GM12878 (cell line): ENCODE measurements around the gene SLC25A36. TPM values are rescaled to one million over a fixed set of nuclear protein-coding genes. Genes with fewer than 3 reads are reported as not detected.

Experiments used
- ATAC-seq: fragments of 200-7000 bp; cut with Tn5 transposase; 3 replicates; pipeline ENCODE4 v1.9.1; 2020; ENCODE audit warnings: mild to moderate bottlenecking, moderate library complexity
- BruUV-seq: library from RNA; stranded (reverse); fragments of 400-500 nt; replicated peaks from 2 replicates; lab custom pipeline; 2021; lab: Mats Ljungman, UMichigan
- CTCF ChIA-PET: fragments of 300-600 bp; sonication (Branson Sonifier 250); formaldehyde crosslinking; extraction: SDS; loops from one replicate; lab custom pipeline; 2021; ENCODE audit warnings: inconsistent platforms; lab: Yijun Ruan, JAX
- POLR2A ChIA-PET: fragments of 350-600 bp; formaldehyde crosslinking; extraction: SDS; loops from one replicate; lab custom pipeline; 2021; ENCODE audit warnings: inconsistent platforms; lab: Charles Lee
- RAD21 ChIA-PET: fragments of 300-600 bp; sonication (Branson Sonifier 250); formaldehyde crosslinking; loops from one replicate; lab custom pipeline; 2023; ENCODE audit warnings: antibody characterized with exemption; ENCODE audit not compliant: unreplicated experiment; lab: Charles Lee
- SMC1A ChIA-PET: fragments of 300-600 bp; sonication (Branson Sonifier 250); formaldehyde crosslinking; loops from one replicate; lab custom pipeline; 2023; ENCODE audit not compliant: unreplicated experiment, uncharacterized antibody; lab: Charles Lee
- DNase-seq: peaks from one replicate; pipeline ENCODE4 v3.0.0-alpha.2; 2011; ENCODE audit warnings: low read depth, low spot score
- FAIRE-seq: peaks from 3 replicates; lab custom pipeline; 2011; peaks lifted over from hg19 to GRCh38; lab: Jason Lieb, UNC
- H2AFZ ChIP-seq: 2 replicates; pipeline ENCODE4 v1.6.0; 2011; ENCODE audit warnings: low read depth, low read length, control low read depth; ENCODE audit not compliant: control insufficient read depth
- H3K27ac ChIP-seq: 2 replicates; pipeline ENCODE4 v1.5.1; 2011; ENCODE audit warnings: control low read depth; ENCODE audit not compliant: control insufficient read depth, insufficient read depth
- H3K27me3 ChIP-seq, 2 experiments: replicated peaks in 1 of 2; 2 replicates each; pipeline versions ENCODE4 v1.6.0 to v1.6.1; 2011; ENCODE audit warnings: low read length in 1 of 2; ENCODE audit not compliant: control insufficient read depth in 2 of 2, insufficient read depth in 2 of 2
- H3K36me3 ChIP-seq, 2 experiments: 2 replicates each; pipeline ENCODE4 v1.5.1; 2011; ENCODE audit warnings: low read length in 1 of 2; ENCODE audit not compliant: control insufficient read depth in 2 of 2, insufficient read depth in 2 of 2
- H3K4me1 ChIP-seq: 2 replicates; pipeline ENCODE4 v1.6.1; 2011; ENCODE audit warnings: mild to moderate bottlenecking, low read length, moderate library complexity, mixed read lengths; ENCODE audit not compliant: control insufficient read depth, insufficient read depth
- H3K4me2 ChIP-seq: 2 replicates; pipeline ENCODE4 v1.6.0; 2011; ENCODE audit warnings: control low read depth; ENCODE audit not compliant: control insufficient read depth, insufficient read depth
- H3K4me3 ChIP-seq: fragments of 200-600 bp; sonication (generic); 2 replicates; pipeline ENCODE4 v1.5.1; 2016
- H3K79me2 ChIP-seq: 2 replicates; pipeline ENCODE4 v1.6.0; 2011; ENCODE audit warnings: low read length; ENCODE audit not compliant: control insufficient read depth, insufficient read depth
- H3K9ac ChIP-seq: 2 replicates; pipeline ENCODE4 v1.8.0; 2011; ENCODE audit warnings: low read length, control low read depth, mixed read lengths; ENCODE audit not compliant: control insufficient read depth, insufficient read depth
- H3K9me3 ChIP-seq: replicated peaks from 3 replicates; pipeline ENCODE4 v1.5.1; 2011; ENCODE audit warnings: mild to moderate bottlenecking, low read length; ENCODE audit not compliant: control insufficient read depth, insufficient read depth
- H4K20me1 ChIP-seq: 2 replicates; pipeline ENCODE4 v1.6.0; 2011; ENCODE audit not compliant: control insufficient read depth, insufficient read depth
- ASH2L ChIP-seq: fragments of 300-600, 200-600 bp; sonication (generic); IDR thresholded peaks from 2 replicates; pipeline ENCODE4 v1.6.1; 2017; ENCODE audit warnings: low read depth, mild to moderate bottlenecking, borderline replicate concordance
- CEBPB ChIP-seq, 2 experiments: fragments of 150-350 bp in 1 of 2; IDR thresholded peaks; 2 replicates each; pipeline ENCODE4 v1.6.1; 2012 to 2014; ENCODE audit warnings: low read depth in 2 of 2, low read length in 2 of 2, borderline replicate concordance in 1 of 2, inconsistent platforms in 1 of 2
- KDM1A ChIP-seq: fragments of 200-600 bp; sonication (generic); IDR thresholded peaks from 2 replicates; pipeline ENCODE4 v1.6.1; 2016; ENCODE audit warnings: borderline replicate concordance
- RB1 ChIP-seq: fragments of 450-650 bp; formaldehyde crosslinking; IDR thresholded peaks from 2 replicates; pipeline ENCODE4 v1.6.1; 2017; ENCODE audit warnings: mild to moderate bottlenecking, borderline replicate concordance
- RFX5 ChIP-seq: IDR thresholded peaks from 2 replicates; pipeline ENCODE4 v1.6.1; 2011; ENCODE audit warnings: low read depth, low read length, improper control_type of control experiment
- RUNX3 ChIP-seq: IDR thresholded peaks from 2 replicates; pipeline ENCODE4 v1.6.1; 2012; ENCODE audit warnings: low read length, inconsistent platforms
- SIN3A ChIP-seq: IDR thresholded peaks from 2 replicates; pipeline ENCODE4 v1.6.1; 2012; ENCODE audit warnings: low read depth, low read length, improper control_type of control experiment
- YY1 ChIP-seq: IDR thresholded peaks from 2 replicates; pipeline ENCODE4 v1.6.1; 2011; ENCODE audit warnings: low read depth, mild to moderate bottlenecking, low read length
- ZNF207 ChIP-seq: fragments of 450-650 bp; IDR thresholded peaks from 2 replicates; pipeline ENCODE4 v1.6.1; 2014; ENCODE audit warnings: antibody characterized with exemption, mild to moderate bottlenecking, borderline replicate concordance
- ZNF217 ChIP-seq: fragments of 450-650 bp; IDR thresholded peaks from 2 replicates; pipeline ENCODE4 v1.6.1; 2017; ENCODE audit warnings: antibody characterized with exemption, mild to moderate bottlenecking
- ZNF274 ChIP-seq: IDR thresholded peaks from one replicate; pipeline ENCODE4 v1.8.0; 2011; ENCODE audit not compliant: insufficient read length, insufficient read depth
- WGBS: methylation state at CpG from one replicate; pipeline ENCODE4 v1.1.6; 2016; ENCODE audit warnings: low lambda C conversion rate; ENCODE audit not compliant: insufficient replicate concordance, insufficient coverage; ENCODE audit errors: missing lambda C conversion rate; 5-methylcytosine and 5-hydroxymethylcytosine counted together
- in situ Hi-C: fragments of 300-500 bp; cut with MboI; formaldehyde crosslinking; loops from 9 replicates; pipeline ENCODE4 v1.14.3; 2018; ENCODE audit warnings: mixed read lengths
- intact Hi-C: fragments of 100-400 bp; cut with micrococcal nuclease; formaldehyde crosslinking; loops from one replicate; pipeline ENCODE4 v1.14.2; 2022; ENCODE audit not compliant: unreplicated experiment
- polyA plus RNA-seq, 11 experiments: library from polyadenylated mRNA; depleted of rRNA in 4 of 11; unstranded in 6 of 11; stranded (reverse) in 5 of 11; fragments of >200 nt; fragmentation: Nextera tagmentation in 4 of 11; fragmentation: Illumina TruSeq in 1 of 11; extraction: Ambion mirVana in 4 of 11; extraction: Trizol in 1 of 11; gene quantifications; 1 replicate in 1 of 11; 2 replicates in 10 of 11; pipeline versions ENCODE4 v1.2.1 to v1.2.3, GENCODE V29; 2011 to 2016; ENCODE audit warnings: inconsistent platforms in 2 of 11, missing spikeins in 2 of 11, low read depth in 1 of 11
- total RNA-seq, 4 experiments: library from RNA; depleted of rRNA in 3 of 4; stranded (reverse); fragments of >200 nt in 3 of 4; fragmentation: Illumina TruSeq in 1 of 4; extraction: Trizol in 1 of 4; gene quantifications; 2 replicates each; pipeline versions ENCODE4 v1.2.1 to v1.2.3, GENCODE V29; 2013 to 2021
- TF ChIP-seq, protein P1 (sequence below): IDR thresholded peaks from 2 replicates; pipeline ENCODE4 v1.6.1; 2012; ENCODE audit warnings: mild to moderate bottlenecking, low read depth, low read length
- TF ChIP-seq, protein P2 (sequence below): fragments of 450-650 bp; IDR thresholded peaks from 2 replicates; pipeline ENCODE4 v1.6.1; 2016; ENCODE audit warnings: mild to moderate bottlenecking

Gene SLC25A36
- total and polyA plus RNA-seq, 10 of the 15 experiments (the other 5 are each of a cell fraction or from before 2014, with no cell fraction given) = 13.0 to 183 (median 47.7) TPM

DNA sequence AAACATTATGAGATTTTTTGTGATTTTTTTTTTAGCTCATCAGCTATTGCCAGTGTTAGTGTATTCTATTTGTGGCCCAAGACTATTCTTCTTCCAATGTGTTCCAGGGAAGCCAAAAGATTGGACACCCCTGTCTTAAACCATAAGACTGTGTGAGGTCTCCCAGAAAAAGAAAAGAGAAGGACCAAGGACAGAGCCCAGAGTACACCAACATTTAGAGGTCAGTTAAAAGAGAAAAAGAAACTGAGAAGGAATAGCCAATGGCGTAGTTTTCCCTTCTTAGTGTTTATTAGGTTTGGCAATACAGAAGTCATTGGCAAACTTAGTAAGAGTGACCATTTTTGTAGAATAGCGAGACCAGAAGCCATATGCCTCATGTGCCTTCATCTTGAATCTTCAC, 36.1 kb upstream of the SLC25A36 start:
- ChIA-PET RAD21 (interaction anchor here (0.6 kb wide), 1 partner anchor 287 kb away, joined by 3 read pairs; no protein-coding TSS in a partner anchor), SMC1A (interaction anchor here (0.8 kb wide), 1 partner anchor 15 kb away, joined by 3 read pairs; no protein-coding TSS in a partner anchor), CTCF (interaction anchor here (1.7 kb wide), 1 partner anchor 20 kb away, joined by 3 read pairs; no protein-coding TSS in a partner anchor), POLR2A (no interaction called here)
- intact Hi-C loops = no loop called here
- DNase-seq (no peak), FAIRE-seq (no peak), ATAC-seq (no peak)
- Histone ChIP-seq H3K79me2 (no peaks in the 10 kb centered on the region), H3K36me3 (no peaks in the 10 kb centered on the region), H3K4me3 (no peak overlapping the region), H3K9ac (no peak overlapping the region), H3K4me2 (no peak overlapping the region), H2AFZ (no peak overlapping the region), H3K9me3 (no peaks in the 10 kb centered on the region), H3K27ac (no peak overlapping the region), H3K4me1 (no peaks in the 10 kb centered on the region), H3K27me3 (no peaks in the 10 kb centered on the region), H4K20me1 (no peaks in the 10 kb centered on the region)
- in situ Hi-C loops = no loop called here
- TF ChIP-seq, protein P1, sequence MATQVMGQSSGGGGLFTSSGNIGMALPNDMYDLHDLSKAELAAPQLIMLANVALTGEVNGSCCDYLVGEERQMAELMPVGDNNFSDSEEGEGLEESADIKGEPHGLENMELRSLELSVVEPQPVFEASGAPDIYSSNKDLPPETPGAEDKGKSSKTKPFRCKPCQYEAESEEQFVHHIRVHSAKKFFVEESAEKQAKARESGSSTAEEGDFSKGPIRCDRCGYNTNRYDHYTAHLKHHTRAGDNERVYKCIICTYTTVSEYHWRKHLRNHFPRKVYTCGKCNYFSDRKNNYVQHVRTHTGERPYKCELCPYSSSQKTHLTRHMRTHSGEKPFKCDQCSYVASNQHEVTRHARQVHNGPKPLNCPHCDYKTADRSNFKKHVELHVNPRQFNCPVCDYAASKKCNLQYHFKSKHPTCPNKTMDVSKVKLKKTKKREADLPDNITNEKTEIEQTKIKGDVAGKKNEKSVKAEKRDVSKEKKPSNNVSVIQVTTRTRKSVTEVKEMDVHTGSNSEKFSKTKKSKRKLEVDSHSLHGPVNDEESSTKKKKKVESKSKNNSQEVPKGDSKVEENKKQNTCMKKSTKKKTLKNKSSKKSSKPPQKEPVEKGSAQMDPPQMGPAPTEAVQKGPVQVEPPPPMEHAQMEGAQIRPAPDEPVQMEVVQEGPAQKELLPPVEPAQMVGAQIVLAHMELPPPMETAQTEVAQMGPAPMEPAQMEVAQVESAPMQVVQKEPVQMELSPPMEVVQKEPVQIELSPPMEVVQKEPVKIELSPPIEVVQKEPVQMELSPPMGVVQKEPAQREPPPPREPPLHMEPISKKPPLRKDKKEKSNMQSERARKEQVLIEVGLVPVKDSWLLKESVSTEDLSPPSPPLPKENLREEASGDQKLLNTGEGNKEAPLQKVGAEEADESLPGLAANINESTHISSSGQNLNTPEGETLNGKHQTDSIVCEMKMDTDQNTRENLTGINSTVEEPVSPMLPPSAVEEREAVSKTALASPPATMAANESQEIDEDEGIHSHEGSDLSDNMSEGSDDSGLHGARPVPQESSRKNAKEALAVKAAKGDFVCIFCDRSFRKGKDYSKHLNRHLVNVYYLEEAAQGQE = peak; percentile 47; the same call in 1 of the 2 replicates
- TF ChIP-seq SIN3A = no peak
- 29% methylated on average over 2 of the region's 2 CpGs for WGBS
- BruUV-seq = no TSS peak

DNA sequence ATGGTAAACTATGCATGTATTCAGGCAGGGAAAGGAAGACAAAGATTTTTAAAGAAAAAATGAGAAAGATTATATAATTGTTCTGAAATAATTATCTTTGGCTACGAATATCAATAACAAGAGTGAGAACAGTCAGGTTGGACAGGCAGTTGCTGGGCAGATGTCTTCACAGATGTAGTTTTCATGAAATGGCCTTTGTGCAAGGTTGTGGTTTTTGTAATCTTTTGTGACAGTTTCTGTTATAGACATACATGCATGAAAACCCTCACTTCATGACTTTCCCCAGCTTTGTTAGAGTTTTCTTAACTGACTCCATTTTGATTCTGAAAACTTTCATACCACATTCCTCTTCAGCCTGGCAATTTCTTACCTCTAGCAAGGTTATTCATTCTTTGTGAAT, 34.9 kb upstream of the SLC25A36 start:
- Histone ChIP-seq H3K9ac (no peak overlapping the region), H3K36me3 (no peaks in the 10 kb centered on the region), H2AFZ (no peak overlapping the region), H3K9me3 (no peaks in the 10 kb centered on the region), H4K20me1 (no peaks in the 10 kb centered on the region), H3K27ac (no peak overlapping the region), H3K27me3 (no peaks in the 10 kb centered on the region), H3K79me2 (no peaks in the 10 kb centered on the region), H3K4me2 (no peak overlapping the region), H3K4me1 (no peaks in the 10 kb centered on the region), H3K4me3 (no peak overlapping the region)
- ChIA-PET CTCF (interaction anchor here (1.2 to 1.7 kb wide), 3 partner anchors 8 to 285 kb away, joined by 3 to 8 read pairs (median 4); no protein-coding TSS in a partner anchor), POLR2A (no interaction called here), SMC1A (interaction anchor here (1.2 kb wide), 1 partner anchor 67 kb away, joined by 4 read pairs; no protein-coding TSS in a partner anchor), RAD21 (no interaction called here)
- no TSS peak for BruUV-seq
- intact Hi-C loops (no loop called here), in situ Hi-C loops (no loop called here)
- DNase-seq = no peak
- no peak for TF ChIP-seq RB1
- TF ChIP-seq ZNF217 = no peak
- TF ChIP-seq CEBPB (IDR thresholded peaks at IDR 0.05; ENCODE audit: borderline replicate concordance in 1 of 2, low read depth in 2 of 2, low read length in 2 of 2) = no peak
- TF ChIP-seq ZNF207 = no peak
- peak; percentile 79 for TF ChIP-seq RFX5
- TF ChIP-seq RUNX3 = peak; percentile 73
- TF ChIP-seq ZNF274 = no peak
- TF ChIP-seq YY1 = no peak
- no peak for TF ChIP-seq KDM1A
- TF ChIP-seq ASH2L = no peak
- TF ChIP-seq, protein P2, sequence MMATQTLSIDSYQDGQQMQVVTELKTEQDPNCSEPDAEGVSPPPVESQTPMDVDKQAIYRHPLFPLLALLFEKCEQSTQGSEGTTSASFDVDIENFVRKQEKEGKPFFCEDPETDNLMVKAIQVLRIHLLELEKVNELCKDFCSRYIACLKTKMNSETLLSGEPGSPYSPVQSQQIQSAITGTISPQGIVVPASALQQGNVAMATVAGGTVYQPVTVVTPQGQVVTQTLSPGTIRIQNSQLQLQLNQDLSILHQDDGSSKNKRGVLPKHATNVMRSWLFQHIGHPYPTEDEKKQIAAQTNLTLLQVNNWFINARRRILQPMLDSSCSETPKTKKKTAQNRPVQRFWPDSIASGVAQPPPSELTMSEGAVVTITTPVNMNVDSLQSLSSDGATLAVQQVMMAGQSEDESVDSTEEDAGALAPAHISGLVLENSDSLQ = no peak; the same call in 1 of the 2 replicates
- WGBS = 17% methylated on average over 1 of the region's 1 CpG
- ATAC-seq = peak; percentile 85
- FAIRE-seq = no peak
